Head of caudate nucleus (tissue), 42 donors: ENCODE measurements around the gene PNKP.
A peak's percentile ranks its signal among the peaks of the same experiment; 100 is the strongest.

Experiments used
- DNase-seq, 42 donors: peaks; one replicate each; pipeline versions ENCODE4 v3.0.0 to v3.0.0-alpha.2; 2020 to 2021; ENCODE audit warnings: mixed read lengths in 7 of 42
- intact Hi-C: fragments of 100-400 bp; cut with DNase I; formaldehyde crosslinking; loops from one replicate; pipeline ENCODE4 v1.15.0; 2022

The PNKP gene

GRCh38 chr19:49891393-49891792 lies 24.0 kb upstream of the PNKP start:
- intact Hi-C loops: no loop called here
- no peak for DNase-seq

GRCh38 chr19:49890349-49891311 lies 23.3 kb upstream of the PNKP start:
- intact Hi-C loops: no loop called here
- peak in 10 of 42 donors; percentile 24 to 47 (median 36) for DNase-seq

- DNase-seq: peak in 41 of 42 donors; percentile 33 to 85 (median 67)
- intact Hi-C loops: no loop called here
Observed at GRCh38 chr19:49889687-49890348, 22.4 kb upstream of the PNKP start.

- intact Hi-C loops: no loop called here
- DNase-seq: no peak
Observed at GRCh38 chr19:49889038-49889686, 21.8 kb upstream of the PNKP start.

GRCh38 chr19:49888510-49888824 lies 21.1 kb upstream of the PNKP start:
- intact Hi-C loops: no loop called here

GRCh38 chr19:49887665-49888509 lies 20.5 kb upstream of the PNKP start:
- intact Hi-C loops: no loop called here
- no peak for DNase-seq

More at GRCh38 chr19:49888510-49888824, 21.1 kb upstream of the PNKP start:
- no peak for DNase-seq

GRCh38 chr19:49887037-49887664 lies 19.8 kb upstream of the PNKP start:
- DNase-seq: no peak
- intact Hi-C loops: no loop called here

- intact Hi-C loops: no loop called here
- DNase-seq: no peak
Observed at GRCh38 chr19:49884760-49885159, 17.4 kb upstream of the PNKP start.

GRCh38 chr19:49884109-49884508 lies 16.7 kb upstream of the PNKP start:
- DNase-seq: no peak
- intact Hi-C loops: no loop called here

- DNase-seq: no peak
- intact Hi-C loops: no loop called here
Observed at GRCh38 chr19:49883094-49883493, 15.7 kb upstream of the PNKP start.

GRCh38 chr19:49882643-49883042 lies 15.3 kb upstream of the PNKP start:
- intact Hi-C loops: no loop called here
- no peak for DNase-seq

- no peak for DNase-seq
- intact Hi-C loops: no loop called here
Observed at GRCh38 chr19:49881672-49882394, 14.5 kb upstream of the PNKP start.

- DNase-seq: no peak
- intact Hi-C loops: no loop called here
Observed at GRCh38 chr19:49881186-49881585, 13.8 kb upstream of the PNKP start.

GRCh38 chr19:49880162-49880869 lies 12.9 kb upstream of the PNKP start:
- no peak for DNase-seq
- intact Hi-C loops: no loop called here

GRCh38 chr19:49879243-49879963 lies 12.0 kb upstream of the PNKP start:
- intact Hi-C loops: loop anchor here (5.0 kb wide), 1 partner anchor 62 kb away; the partner anchor contains the start of gene MED25
- no peak for DNase-seq

GRCh38 chr19:49878744-49879070 lies 11.3 kb upstream of the PNKP start:
- intact Hi-C loops: loop anchor here (5.0 kb wide), 1 partner anchor 61 kb away; the partner anchor contains the start of gene MED25
- DNase-seq: no peak
